HG03565 (cell line): ENCODE results near the gene FEV.
"Not testable (repeated sequence)": the region's sequence is repeated elsewhere in the genome, so short reads cannot be mapped to it uniquely, and the experiment has no call there.

Source experiments
- ATAC-seq: cut with Tn5 transposase; IDR thresholded peaks from one replicate; pipeline ENCODE4 v1.9.1; 2021; ENCODE audit warnings: mild to moderate bottlenecking, moderate library complexity; ENCODE audit not compliant: unreplicated experiment

The FEV gene

DNA sequence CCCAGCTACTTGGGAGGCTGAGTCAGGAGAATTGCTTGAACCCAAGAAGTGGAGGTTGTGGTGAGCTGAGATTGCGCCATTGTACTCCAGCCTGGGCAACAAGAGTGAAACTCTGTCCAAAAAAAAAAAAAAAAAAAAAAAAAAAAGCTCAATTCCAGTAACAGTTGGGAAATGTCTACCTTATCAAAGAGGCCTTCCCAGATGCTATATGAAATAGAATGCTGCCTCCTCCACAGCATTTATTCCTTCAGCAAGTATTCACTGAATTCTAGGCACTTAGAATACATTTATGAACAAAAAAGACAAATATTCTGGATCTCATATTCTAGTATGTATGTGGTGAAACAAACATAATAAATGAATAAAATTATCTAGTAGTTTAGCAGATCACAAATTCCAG is 38.4 kb downstream of the FEV start:
- no peak for ATAC-seq

DNA sequence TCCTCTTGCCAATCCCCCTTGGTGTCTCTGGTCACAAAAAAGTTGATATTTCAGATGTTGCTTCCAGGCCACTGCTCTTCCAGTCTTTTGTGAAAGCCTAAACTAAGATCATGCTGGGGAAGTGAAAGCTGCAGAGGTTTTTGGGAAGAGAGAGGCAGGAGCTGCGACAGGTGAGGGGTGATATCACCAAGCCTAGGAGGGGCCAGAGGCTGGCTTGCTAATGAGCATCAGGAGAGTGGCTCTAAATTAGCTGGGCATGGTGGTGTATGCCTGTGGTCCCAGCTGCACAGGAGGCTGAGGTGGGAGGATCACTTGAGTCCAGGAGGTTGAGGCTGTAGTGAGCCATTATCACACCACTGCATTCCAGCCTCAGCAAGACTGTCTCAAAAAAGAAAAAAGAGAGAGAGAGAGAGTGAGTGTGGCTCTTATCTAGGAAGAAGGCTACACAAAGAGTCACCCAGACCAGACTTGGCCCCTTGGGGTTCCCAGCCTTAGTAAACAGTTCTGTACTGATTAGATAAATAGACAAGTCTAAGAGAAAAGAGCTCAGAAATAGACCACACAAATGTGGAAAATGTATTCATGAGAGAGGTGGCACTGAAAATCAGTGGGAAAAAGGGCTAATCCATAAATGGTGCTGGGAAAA is 40.1 kb downstream of the FEV start:
- no peak for ATAC-seq

- not testable (repeated sequence) for ATAC-seq
Measured at GRCh38 chr2:218931751-218932150, 53.2 kb downstream of the FEV start.
